Esophagus muscularis mucosa (tissue), 4 donors: Measurements from ENCODE around the gene NEK11.

Experiments used
- CTCF ChIP-seq, 3 experiments: fragments of 200-600 bp in 2 of 3; fragments of 450-650 bp in 1 of 3; sonication (generic) in 2 of 3; IDR thresholded peaks; one replicate each; pipeline ENCODE4 v1.5.1; 2017 to 2019; ENCODE audit warnings: antibody characterized with exemption in 3 of 3, mild to moderate bottlenecking in 2 of 3, moderate library complexity in 1 of 3
- EP300 ChIP-seq: sonication (generic); formaldehyde crosslinking; IDR thresholded peaks from one replicate; pipeline ENCODE4 v1.6.1; 2017; ENCODE audit warnings: antibody characterized with exemption
- POLR2AphosphoS5 ChIP-seq, 2 donors: sonication (generic); formaldehyde crosslinking; IDR thresholded peaks; one replicate each; pipeline ENCODE4 v1.6.1; 2017; ENCODE audit warnings: antibody characterized with exemption in 2 of 2

DNA sequence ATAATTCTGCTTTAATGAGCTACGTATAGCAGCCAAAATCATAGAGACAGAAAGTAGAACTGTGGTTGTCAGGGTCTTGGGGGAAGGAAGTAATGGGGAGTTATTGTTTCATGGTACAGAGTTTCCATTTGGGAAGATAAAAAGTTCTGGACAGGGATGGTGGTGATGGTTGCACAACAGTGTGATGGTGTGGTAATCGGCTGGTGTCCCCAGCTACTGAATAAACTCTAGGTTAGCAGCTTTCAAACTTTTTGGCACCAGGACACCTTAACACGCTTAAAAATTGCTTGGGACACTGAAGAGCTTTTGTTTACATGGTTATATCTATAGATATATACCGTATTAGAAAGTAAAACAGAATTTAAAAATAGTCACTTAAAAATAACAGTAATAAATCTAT lies 166.0 kb downstream of the NEK11 start:
- TF ChIP-seq CTCF (IDR thresholded peaks at IDR 0.05) (no peak), POLR2AphosphoS5 (IDR thresholded peaks at IDR 0.05) (no peak), EP300 (no peak)
